Neuronal stem cell (in vitro differentiated cells): ENCODE data around the gene HLA-DQA2. TPM values are rescaled to one million over a fixed set of nuclear protein-coding genes. Genes with fewer than 3 reads are reported as not detected.

Source experiments
- DNase-seq: peaks from one replicate; pipeline ENCODE4 v3.0.0-alpha.2; 2013; ENCODE audit warnings: low spot score
- H2AFZ ChIP-seq: one replicate; pipeline ENCODE4 v1.6.1; 2013; ENCODE audit warnings: mild to moderate bottlenecking, low read length, inconsistent platforms
- H2AK5ac ChIP-seq: 2 replicates; pipeline ENCODE4 v1.6.1; 2013; ENCODE audit warnings: low read depth, mild to moderate bottlenecking, inconsistent platforms, low read length, moderate library complexity, mixed read lengths
- H2BK120ac ChIP-seq: 2 replicates; pipeline ENCODE4 v1.6.1; 2013; ENCODE audit warnings: low read depth, mild to moderate bottlenecking, inconsistent platforms, low read length, moderate library complexity, mixed read lengths
- H2BK12ac ChIP-seq: one replicate; pipeline ENCODE4 v1.6.1; 2013; ENCODE audit warnings: low read length, inconsistent platforms
- H2BK15ac ChIP-seq: 2 replicates; pipeline ENCODE4 v1.6.1; 2013; ENCODE audit warnings: mild to moderate bottlenecking, low read length, inconsistent platforms, mixed read lengths
- H2BK5ac ChIP-seq: one replicate; pipeline ENCODE4 v1.6.1; 2013; ENCODE audit warnings: inconsistent platforms, mild to moderate bottlenecking, low read length, moderate library complexity
- H3K14ac ChIP-seq: one replicate; pipeline ENCODE4 v1.6.1; 2013; ENCODE audit warnings: low read length, inconsistent platforms
- H3K18ac ChIP-seq: 2 replicates; pipeline ENCODE4 v1.6.1; 2013; ENCODE audit warnings: low read length, inconsistent platforms
- H3K23ac ChIP-seq: 2 replicates; pipeline ENCODE4 v1.6.1; 2013; ENCODE audit warnings: low read depth, mild to moderate bottlenecking, mixed read lengths, low read length, inconsistent platforms; ENCODE audit not compliant: poor library complexity
- H3K27ac ChIP-seq: replicated peaks from 3 replicates; pipeline ENCODE4 v1.5.1; 2013; ENCODE audit warnings: low read length, inconsistent platforms
- H3K27me3 ChIP-seq, 3 experiments: 2 replicates each; pipeline ENCODE4 v1.6.1; 2013; ENCODE audit warnings: low read length in 3 of 3, mild to moderate bottlenecking in 2 of 3, inconsistent platforms in 1 of 3, low read depth in 1 of 3, mixed read lengths in 1 of 3, moderate library complexity in 1 of 3; ENCODE audit not compliant: control insufficient read depth in 3 of 3, insufficient read depth in 3 of 3
- H3K36me3 ChIP-seq, 2 donors: replicated peaks in 1 of 2; 2 replicates each; pipeline ENCODE4 v1.6.1; 2013; ENCODE audit warnings: low read length in 2 of 2; ENCODE audit not compliant: control insufficient read depth in 2 of 2, insufficient read depth in 2 of 2
- H3K4ac ChIP-seq: 2 replicates; pipeline ENCODE4 v1.6.1; 2013; ENCODE audit warnings: inconsistent platforms, mild to moderate bottlenecking, low read length, moderate library complexity
- H3K4me1 ChIP-seq, 2 donors: 1 replicate in 1 of 2; 2 replicates in 1 of 2; pipeline ENCODE4 v1.6.1; 2013; ENCODE audit warnings: low read length in 2 of 2, low read depth in 1 of 2; ENCODE audit not compliant: control insufficient read depth in 2 of 2, insufficient read depth in 1 of 2
- H3K4me2 ChIP-seq: one replicate; pipeline ENCODE4 v1.6.1; 2013; ENCODE audit warnings: mild to moderate bottlenecking, low read length, inconsistent platforms; ENCODE audit not compliant: insufficient read depth, poor library complexity, severe bottlenecking
- H3K4me3 ChIP-seq, 2 donors: 2 replicates each; pipeline ENCODE4 v1.5.1; 2013; ENCODE audit warnings: low read length in 2 of 2, mild to moderate bottlenecking in 2 of 2, inconsistent platforms in 1 of 2, moderate library complexity in 1 of 2
- H3K79me1 ChIP-seq: one replicate; pipeline ENCODE4 v1.6.1; 2013; ENCODE audit warnings: low read depth, mild to moderate bottlenecking, inconsistent platforms, low read length, moderate library complexity
- H3K9ac ChIP-seq: one replicate; pipeline ENCODE4 v1.6.1; 2013; ENCODE audit warnings: mild to moderate bottlenecking, low read depth, low read length, inconsistent platforms; ENCODE audit not compliant: poor library complexity
- H3K9me3 ChIP-seq, 2 donors: replicated peaks in 1 of 2; 2 replicates each; pipeline versions ENCODE3 to v1.6.1; 2013; ENCODE audit warnings: low read length in 2 of 2, mild to moderate bottlenecking in 2 of 2, inconsistent platforms in 1 of 2, low read depth in 1 of 2, mixed read lengths in 1 of 2, moderate library complexity in 1 of 2; ENCODE audit not compliant: control insufficient read depth in 2 of 2, insufficient read depth in 1 of 2
- H4K8ac ChIP-seq: one replicate; pipeline ENCODE4 v1.6.1; 2013; ENCODE audit warnings: low read depth, mild to moderate bottlenecking, inconsistent platforms, low read length, moderate library complexity
- H4K91ac ChIP-seq: one replicate; pipeline ENCODE4 v1.6.1; 2013; ENCODE audit warnings: low read length, low read depth, mild to moderate bottlenecking, inconsistent platforms; ENCODE audit not compliant: poor library complexity
- WGBS, 2 donors: extraction: QIAGEN DNeasy Blood & Tissue Kit; methylation state at CpG; one replicate each; pipeline ENCODE4 v1.1.7; 2013; ENCODE audit warnings: missing lambda C conversion rate in 2 of 2, mixed read lengths in 1 of 2; ENCODE audit not compliant: insufficient read length in 2 of 2, insufficient replicate concordance in 1 of 2; ENCODE audit errors: extremely low coverage in 2 of 2; 5-methylcytosine and 5-hydroxymethylcytosine counted together
- small RNA-seq: library from polyadenylated mRNA; stranded (forward); fragments of <200 nt; extraction: miRNeasy Mini kit (QIAGEN cat#:217004); gene quantifications from one replicate; pipeline ENCODE3, GENCODE V24; 2013; ENCODE audit not compliant: insufficient read depth

HLA-DQA2 gene

GRCh38 chr6:32794510-32794909 lies 53.3 kb downstream of the HLA-DQA2 start:
- H3K27me3 ChIP-seq, result peaks cover 0 to 33% (median 2%) of the 10 kb centered on the region in 3 experiments

More at GRCh38 chr6:32794510-32794909, 53.3 kb downstream of the HLA-DQA2 start:
- H3K4me3 ChIP-seq, result no peak overlapping the region
- no peak for DNase-seq
- no peak overlapping the region for H3K4ac ChIP-seq
- H2AK5ac ChIP-seq, result no peak overlapping the region
- H3K18ac ChIP-seq, result no peak overlapping the region
- no peak overlapping the region for H3K23ac ChIP-seq
- H2AFZ ChIP-seq, result no peak overlapping the region
- H3K4me2 ChIP-seq, result no peak overlapping the region
- no peak overlapping the region for H3K27ac ChIP-seq
- no peak overlapping the region for H2BK5ac ChIP-seq
- WGBS, 2 donors, result no CpG with 5 or more reads among the region's 2 CpGs
- peaks cover 0 to 1% of the 10 kb centered on the region in 2 donors for H3K4me1 ChIP-seq
- H3K9ac ChIP-seq, result no peak overlapping the region
- no peak overlapping the region for H4K91ac ChIP-seq
- H2BK12ac ChIP-seq, result no peak overlapping the region
- no peaks in the 10 kb centered on the region for H3K79me1 ChIP-seq
- no peak overlapping the region for H2BK120ac ChIP-seq
- H2BK15ac ChIP-seq, result no peak overlapping the region
- peaks cover 0 to 4% of the 10 kb centered on the region in 2 donors for H3K9me3 ChIP-seq
- no peak overlapping the region for H3K14ac ChIP-seq
- no peaks in the 10 kb centered on the region for H3K36me3 ChIP-seq
- no peak overlapping the region for H4K8ac ChIP-seq

Small RNA genes lying within 50 kb of the gene (small RNA-seq; reads per million reads assigned to genes)
- not detected for gene MIR3135B
